Stimulated activated CD4-positive, alpha-beta T cell treated with anti-CD3 and anti-CD28 coated beads, Interleukin-15, amount 100 ng/mL, for 24 hours (primary cell): ENCODE data around the gene CSNK1G1.
"Not testable (repeated sequence)": the region's sequence is repeated elsewhere in the genome, so short reads cannot be mapped to it uniquely, and the experiment has no call there.

ENCODE experiments used
- DNase-seq: peaks from one replicate; pipeline ENCODE4 v3.0.0-alpha.2; 2020

The CSNK1G1 gene

DNA sequence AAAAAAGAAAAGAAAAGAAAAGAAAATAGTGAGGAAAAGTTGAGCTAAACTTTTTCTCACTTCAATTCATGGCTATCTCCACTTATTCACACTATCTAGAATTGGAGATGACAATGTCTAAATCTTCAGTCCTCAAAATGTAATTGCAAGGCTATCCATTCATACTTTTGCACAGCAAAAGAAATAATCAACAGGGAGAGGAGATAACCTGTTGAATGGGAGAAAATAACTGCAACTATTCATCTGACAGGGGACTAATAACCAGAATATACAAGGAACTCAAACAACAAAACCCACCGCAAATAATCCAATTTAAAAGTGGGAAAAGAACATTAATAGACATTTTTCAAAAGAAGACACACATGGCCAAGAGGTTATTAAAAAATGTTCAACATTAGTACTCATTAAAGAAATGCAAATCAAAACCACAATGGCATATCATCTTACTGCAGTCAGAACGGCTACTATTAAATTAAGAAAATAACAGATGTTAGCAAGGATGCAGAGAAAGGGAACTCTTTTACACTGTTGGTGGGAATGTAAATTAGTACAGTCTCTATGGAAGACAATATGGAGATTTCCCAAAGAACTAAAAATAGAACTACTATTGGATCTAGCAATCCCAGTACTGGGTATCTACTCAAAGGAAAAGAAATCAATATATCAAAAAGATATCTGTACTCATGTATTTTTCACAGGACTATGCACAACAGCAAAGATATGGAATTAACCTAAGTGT is 119.6 kb downstream of the CSNK1G1 start:
- no peak for DNase-seq

GRCh38 chr15:64235552-64235951 is 120.4 kb downstream of the CSNK1G1 start:
- no peak for DNase-seq

DNA sequence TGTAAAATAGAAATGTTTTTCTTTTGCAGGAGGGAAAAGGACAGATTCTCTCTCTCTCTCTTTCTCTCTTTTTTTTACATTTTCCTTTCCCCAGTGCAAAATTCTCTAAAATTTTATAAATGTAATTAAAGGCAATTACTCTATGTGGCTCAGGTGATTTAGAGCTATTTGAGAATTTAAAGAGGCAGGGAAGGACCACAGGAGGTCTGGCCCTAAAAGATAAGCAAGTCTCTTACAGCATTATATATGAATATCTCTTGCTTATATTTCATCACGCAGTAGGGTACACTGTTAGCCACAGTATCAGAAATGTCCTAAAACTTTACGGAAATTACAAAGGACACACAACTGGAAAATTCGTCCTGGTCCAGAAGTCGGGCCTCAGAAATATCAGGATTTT is 122.7 kb downstream of the CSNK1G1 start:
- DNase-seq, result no peak

DNA sequence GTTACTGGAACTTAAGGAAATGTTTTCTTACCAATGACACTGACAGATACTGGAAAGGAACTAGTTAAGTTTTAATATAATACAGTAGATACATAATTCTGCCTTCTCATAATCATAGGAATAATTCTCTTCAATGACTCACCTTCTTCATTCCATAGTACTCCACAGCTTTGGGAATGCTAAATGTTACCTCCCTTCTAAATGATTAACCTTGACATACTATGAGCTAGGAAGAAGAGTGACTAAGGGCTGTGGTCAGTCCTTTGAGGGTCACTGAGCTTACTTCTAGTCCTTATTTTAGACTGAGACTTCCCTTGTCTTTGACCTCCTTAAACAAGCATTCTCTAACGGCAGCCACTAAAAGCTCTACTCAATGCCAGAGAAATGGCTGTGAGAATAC is 123.6 kb downstream of the CSNK1G1 start:
- DNase-seq, result no peak

GRCh38 chr15:64229129-64229724 is 126.7 kb downstream of the CSNK1G1 start:
- no peak for DNase-seq

DNA sequence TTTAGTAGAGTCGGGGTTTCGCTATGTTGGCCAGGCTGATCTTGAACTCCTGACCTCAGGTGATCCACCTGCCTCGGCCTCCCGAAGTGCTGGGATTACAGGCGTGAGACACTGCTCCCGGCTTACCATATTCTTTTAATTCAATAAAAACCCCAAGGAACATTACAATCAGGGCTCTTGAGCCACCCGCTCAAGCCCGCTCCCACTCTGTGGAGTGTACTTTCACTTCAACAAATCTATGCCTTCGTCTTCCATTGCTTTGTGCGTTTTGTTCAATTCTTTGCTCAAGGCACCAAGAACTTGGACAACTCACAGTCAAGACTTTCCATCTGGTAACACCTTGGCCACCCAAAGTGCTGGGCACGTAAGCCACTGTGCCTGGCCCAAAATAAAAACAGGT is 130.2 kb downstream of the CSNK1G1 start:
- no peak for DNase-seq

DNA sequence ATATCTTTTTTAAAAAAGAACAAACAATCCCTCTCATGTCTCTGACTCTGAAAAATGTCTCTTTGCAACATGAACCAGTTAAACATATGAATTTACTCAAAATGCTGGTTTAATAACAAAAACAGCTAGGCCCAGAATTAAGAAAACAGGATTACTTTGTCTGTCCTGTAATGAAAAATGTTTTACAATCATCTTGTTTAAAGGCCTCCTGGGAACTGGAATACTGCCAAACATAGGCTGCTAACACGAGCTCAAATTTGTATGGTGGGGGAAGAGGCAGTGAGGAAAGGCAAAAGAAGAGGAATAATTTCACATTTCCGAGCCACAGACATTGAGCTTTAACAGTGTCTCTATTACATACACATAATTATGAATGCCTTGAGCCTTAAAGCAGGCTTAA is 131.5 kb downstream of the CSNK1G1 start:
- DNase-seq, result no peak

DNA sequence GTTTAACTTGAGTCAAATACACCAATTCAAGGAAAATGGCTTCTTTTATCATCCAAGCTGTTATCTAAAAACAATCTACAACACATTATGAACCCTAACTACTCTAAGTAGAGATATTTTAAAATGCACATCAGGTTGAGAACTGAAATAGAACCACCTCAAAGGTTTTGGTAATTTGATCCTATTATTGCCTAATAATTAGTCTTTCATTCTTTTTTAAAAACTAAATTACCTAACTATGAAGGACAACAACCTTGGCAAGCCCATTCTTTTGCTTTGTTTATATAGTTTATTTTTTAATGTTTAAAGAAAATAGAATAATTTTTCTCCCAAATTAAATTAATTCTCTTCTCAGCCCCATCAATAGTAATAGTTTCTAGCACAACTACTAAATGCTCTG is 132.1 kb downstream of the CSNK1G1 start:
- no peak for DNase-seq

- DNase-seq, result no peak
Observed at GRCh38 chr15:64222573-64223366, 133.2 kb downstream of the CSNK1G1 start.

DNA sequence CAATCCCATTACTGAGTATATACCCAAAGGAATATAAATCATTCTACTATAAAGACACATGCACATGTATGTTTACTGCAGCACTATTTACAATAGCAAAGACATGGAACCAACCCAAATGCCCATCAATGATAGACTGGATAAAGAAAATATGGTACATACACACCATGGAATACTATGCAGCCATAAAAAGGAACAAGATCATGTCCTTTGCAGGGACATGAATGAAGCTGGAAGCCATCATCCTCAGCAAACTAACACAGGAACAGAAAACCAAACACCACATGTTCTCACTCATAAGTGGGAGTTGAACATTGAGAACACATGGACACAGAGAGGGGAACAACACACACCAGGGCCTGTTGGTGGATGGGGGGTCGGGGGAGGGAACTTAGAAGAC is 134.1 kb downstream of the CSNK1G1 start:
- DNase-seq, result not testable (repeated sequence)

DNA sequence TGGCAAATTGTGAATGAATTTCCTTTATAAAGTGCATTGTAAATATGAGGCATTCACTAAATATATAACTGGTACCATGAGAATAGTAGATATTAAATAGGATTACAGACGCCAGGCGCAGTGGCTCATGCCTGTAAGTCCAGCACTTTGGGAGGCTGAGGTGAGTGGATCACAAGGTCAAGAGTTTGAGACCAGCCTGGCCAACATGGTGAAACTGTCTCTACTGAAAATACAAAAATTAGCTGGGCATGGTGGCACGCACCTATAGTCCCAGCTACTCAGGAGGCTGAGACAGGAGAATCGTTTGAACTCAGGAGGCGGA is 138.6 kb downstream of the CSNK1G1 start:
- not testable (repeated sequence) for DNase-seq

DNA sequence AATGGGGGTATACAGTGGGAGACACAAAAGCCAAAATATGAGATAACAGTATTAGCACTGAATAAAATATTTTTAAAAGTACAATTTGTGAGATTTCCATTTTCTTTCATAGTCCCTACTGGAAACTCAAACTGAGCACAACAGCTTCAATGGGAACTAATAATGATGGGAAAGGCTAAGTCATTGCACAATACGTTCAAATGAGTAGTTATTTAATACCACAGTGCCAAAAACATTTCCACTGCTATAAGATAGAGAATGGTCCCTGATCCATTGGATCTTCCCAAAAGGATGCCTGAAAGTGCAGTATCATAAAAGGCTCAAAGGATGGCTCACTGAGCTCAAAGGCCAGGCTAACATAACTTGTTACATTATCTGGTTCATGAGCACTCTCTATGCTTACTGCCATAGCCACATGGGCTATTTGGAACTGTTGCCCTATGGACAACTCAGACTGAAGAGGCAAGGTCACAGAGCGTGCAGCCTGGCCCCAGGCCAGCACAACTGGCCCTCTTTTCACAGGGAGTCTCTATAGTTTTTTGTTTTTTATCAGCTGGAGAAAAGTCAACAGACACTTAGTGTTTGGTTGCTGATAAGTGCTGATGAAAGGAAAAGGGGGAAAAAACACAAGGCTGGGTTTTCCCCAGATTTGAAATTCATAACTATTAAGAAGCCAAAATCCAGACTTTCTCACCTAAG is 139.1 kb downstream of the CSNK1G1 start:
- DNase-seq, result no peak

DNA sequence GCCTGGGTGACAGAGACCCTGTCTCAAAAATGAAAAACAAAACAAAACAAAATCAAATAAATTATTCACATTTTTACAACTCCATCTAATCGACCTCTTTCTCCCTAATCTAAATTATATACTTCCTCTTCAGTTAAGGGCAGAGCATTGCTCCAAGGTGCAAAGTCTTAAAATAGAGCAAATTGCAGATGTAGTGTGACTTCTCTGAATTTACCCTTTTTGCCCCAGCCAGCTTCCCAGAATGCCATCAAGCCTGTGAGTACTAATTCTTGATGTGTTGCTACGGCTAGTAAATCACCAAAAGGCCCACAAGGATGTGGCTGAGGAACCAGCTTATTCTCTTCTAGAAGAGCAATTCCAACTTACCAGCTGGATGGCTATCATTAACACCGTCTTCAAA is 139.8 kb downstream of the CSNK1G1 start:
- DNase-seq, result no peak

DNA sequence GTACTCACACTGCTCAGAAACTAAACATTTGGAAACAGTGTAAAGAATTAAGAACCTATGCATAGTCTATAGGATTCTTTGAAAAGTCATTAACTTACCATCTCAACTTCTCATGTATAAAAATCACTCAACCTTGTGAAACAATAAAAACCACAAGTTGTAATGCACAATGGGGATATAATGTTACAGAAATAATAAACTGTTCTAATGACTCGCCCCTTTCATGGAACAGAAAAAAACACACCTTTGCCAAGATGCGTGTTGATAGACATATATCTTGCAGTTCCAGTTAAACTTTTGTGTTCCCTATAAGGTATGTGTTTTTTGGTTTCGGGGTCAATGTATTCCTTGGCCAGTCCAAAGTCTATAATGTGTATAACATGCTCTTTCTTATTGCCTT is 142.3 kb downstream of the CSNK1G1 start:
- no peak for DNase-seq

GRCh38 chr15:64211696-64212095 is 144.3 kb downstream of the CSNK1G1 start:
- no peak for DNase-seq

DNA sequence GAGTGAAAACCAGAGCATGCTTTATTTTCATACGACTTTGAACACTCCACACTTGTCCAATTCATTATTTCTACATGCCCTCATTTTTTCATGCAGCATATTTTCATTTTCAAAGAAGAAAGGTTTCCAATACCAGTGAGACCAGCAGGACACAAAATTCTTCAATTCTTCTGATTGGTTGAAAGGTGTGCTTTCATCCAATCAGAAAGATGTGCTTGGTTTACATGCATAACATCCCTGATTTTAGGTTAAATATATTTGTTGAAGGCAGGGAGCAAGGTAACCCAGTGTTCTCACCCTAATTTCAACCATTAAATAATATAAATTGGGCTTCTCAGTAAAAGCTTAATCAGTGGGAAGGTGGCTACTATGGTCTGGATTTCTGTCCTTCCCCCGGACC is 145.6 kb downstream of the CSNK1G1 start:
- no peak for DNase-seq

- DNase-seq, result no peak
Observed at GRCh38 chr15:64209680-64210334, 146.2 kb downstream of the CSNK1G1 start.

GRCh38 chr15:64205202-64205601 is 150.8 kb downstream of the CSNK1G1 start:
- DNase-seq, result no peak

GRCh38 chr15:64197425-64197824 is 158.5 kb downstream of the CSNK1G1 start:
- no peak for DNase-seq

- DNase-seq, result no peak
Observed at GRCh38 chr15:64193971-64194370, 162.0 kb downstream of the CSNK1G1 start.

GRCh38 chr15:64191971-64192830 is 163.8 kb downstream of the CSNK1G1 start:
- no peak for DNase-seq
